Spleen (tissue), 11 donors: ENCODE data around the gene FAM3C. TPM values are rescaled to one million over a fixed set of nuclear protein-coding genes. Genes with fewer than 3 reads are reported as not detected.

Experiments used
- DNase-seq: peaks from one replicate; pipeline ENCODE4 v3.0.0-alpha.2; 2020
- H3K27ac ChIP-seq, 8 donors: fragments of 200-600 bp; sonication (generic) in 7 of 8; 1 replicate in 4 of 8; 2 replicates in 4 of 8; pipeline versions ENCODE4 v1.5.0 to v1.8.0; 2016 to 2021; ENCODE audit warnings: inconsistent platforms in 4 of 8, mild to moderate bottlenecking in 4 of 8, moderate library complexity in 1 of 8
- H3K27me3 ChIP-seq, 7 donors: fragments of 200-600 bp; sonication (generic) in 6 of 7; replicated peaks in 1 of 7; 1 replicate in 4 of 7; 2 replicates in 3 of 7; pipeline versions ENCODE4 v1.5.0 to v1.8.0; 2016 to 2021; ENCODE audit warnings: inconsistent platforms in 3 of 7, mild to moderate bottlenecking in 1 of 7
- H3K36me3 ChIP-seq, 6 donors: fragments of 200-600 bp; sonication (generic) in 5 of 6; 1 replicate in 4 of 6; 2 replicates in 2 of 6; pipeline versions ENCODE4 v1.5.0 to v1.8.0; 2016 to 2021; ENCODE audit warnings: inconsistent platforms in 2 of 6
- H3K4me1 ChIP-seq, 6 donors: fragments of 200-600 bp; sonication (generic) in 5 of 6; 1 replicate in 3 of 6; 2 replicates in 3 of 6; pipeline versions ENCODE4 v1.5.0 to v1.8.0; 2016 to 2021; ENCODE audit warnings: inconsistent platforms in 3 of 6
- H3K4me3 ChIP-seq, 8 donors: fragments of 200-600 bp; sonication (generic) in 7 of 8; 1 replicate in 4 of 8; 2 replicates in 4 of 8; pipeline versions ENCODE4 v1.5.0 to v1.8.0; 2016 to 2021; ENCODE audit warnings: inconsistent platforms in 4 of 8, mild to moderate bottlenecking in 4 of 8, moderate library complexity in 2 of 8
- H3K9me3 ChIP-seq, 8 donors: fragments of 200-600 bp; sonication (generic) in 7 of 8; 1 replicate in 4 of 8; 2 replicates in 4 of 8; pipeline versions ENCODE4 v1.5.0 to v1.8.0; 2016 to 2021; ENCODE audit warnings: inconsistent platforms in 4 of 8
- CTCF ChIP-seq, 11 experiments: fragments of 200-600 bp in 7 of 11; fragments of 450-650 bp in 4 of 11; sonication (generic) in 4 of 11; IDR thresholded peaks in 8 of 11; conservative IDR thresholded peaks in 3 of 11; 1 replicate in 7 of 11; 2 replicates in 4 of 11; pipeline versions ENCODE4 v1.4.0 to v1.8.0; 2016 to 2021; ENCODE audit warnings: antibody characterized with exemption in 11 of 11, inconsistent platforms in 4 of 11, mild to moderate bottlenecking in 1 of 11
- POLR2A ChIP-seq, 3 donors: fragments of 450-650 bp; IDR thresholded peaks; one replicate each; pipeline ENCODE4 v1.5.1; 2017; ENCODE audit warnings: antibody characterized with exemption in 3 of 3, mild to moderate bottlenecking in 1 of 3
- POLR2AphosphoS5 ChIP-seq, 3 donors: sonication (generic); formaldehyde crosslinking; IDR thresholded peaks; one replicate each; pipeline ENCODE4 v1.5.1; 2017; ENCODE audit warnings: antibody characterized with exemption in 3 of 3
- WGBS, 5 donors: extraction: QIAGEN DNeasy Blood & Tissue Kit in 3 of 5; methylation state at CpG; one replicate each; pipeline versions ENCODE4 v1.1.5 to v1.1.7; 2013 to 2018; 5-methylcytosine and 5-hydroxymethylcytosine counted together
- intact Hi-C: fragments of 100-400 bp; cut with DNase I; formaldehyde crosslinking; loops from one replicate; pipeline ENCODE4 v1.15.0; 2023; ENCODE audit warnings: low total_unique reads
- polyA plus RNA-seq, 3 donors: library from polyadenylated mRNA; stranded (reverse); fragments of 200-250 nt; gene quantifications; one replicate each; pipeline ENCODE4 v1.2.1, GENCODE V29; 2013
- total RNA-seq, 7 donors: library from RNA; depleted of rRNA in 3 of 7; stranded (reverse); fragments of >200 nt in 3 of 7; fragmentation: NEBNext Ultra II Directional in 4 of 7; extraction: Animal tissue kit (Norgen Biotek cat#: 25700) in 4 of 7; gene quantifications; one replicate each; pipeline versions ENCODE4 v1.1.0 to v1.2.1, GENCODE V29; 2016 to 2021
- donor health status: healthy with polysubstance abuse.
- donor health status: DM: no; HTN: no; CAD: no; lungs with moderate emphysema.
- donor health status: DM: no; HTN: no; CAD: no.
- donor health status: Bipolar disorder and iron deficiency.
- donor health status: healthy.
- donor health status: DM: no; HTN: no; CAD: no.
- donor health status: DM: yes; HTN: yes; CAD: no.

The FAM3C gene
- total and polyA plus RNA-seq, 10 donors: 35.4 to 69.2 (median 54.1) TPM

DNA sequence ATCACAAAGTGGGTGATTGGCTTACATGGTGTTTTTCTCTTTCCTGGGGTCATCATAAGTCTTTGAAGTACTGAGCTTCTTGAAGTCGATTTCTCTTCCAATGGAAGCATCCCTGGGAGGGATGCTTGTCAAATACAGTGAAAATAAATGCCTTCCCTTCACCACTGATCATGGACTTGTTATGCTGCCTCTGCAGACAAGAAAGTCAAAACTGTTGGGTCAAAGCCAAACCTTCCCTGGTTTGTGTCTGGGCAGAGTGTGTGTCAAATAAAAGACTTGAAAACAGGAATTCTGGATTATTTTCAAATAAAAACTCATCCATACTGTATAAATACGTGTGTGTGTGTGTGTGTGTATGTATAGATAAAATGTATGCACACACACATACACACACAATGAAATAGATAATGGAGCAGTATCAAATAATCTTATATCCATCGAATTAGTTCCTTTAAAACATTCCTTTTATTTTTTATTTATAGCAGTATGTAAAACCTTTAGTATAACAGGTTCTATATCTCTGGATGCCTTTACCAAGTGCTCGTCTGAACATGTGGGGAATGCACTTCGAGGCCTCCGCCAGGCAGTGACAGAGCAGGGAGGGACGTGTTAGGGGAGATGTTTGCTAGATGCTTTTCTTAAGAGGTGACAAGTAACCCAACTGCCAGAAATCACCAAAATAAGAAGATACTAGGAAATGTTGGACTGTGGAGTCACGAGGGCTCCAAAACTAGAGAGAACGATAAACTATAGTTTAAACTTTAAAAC is 94.5 kb downstream of the FAM3C start:
- Histone ChIP-seq H3K36me3 (no peaks in the 10 kb centered on the region), H3K4me1 (no peaks in the 10 kb centered on the region), H3K4me3 (no peak overlapping the region), H3K9me3 (no peaks in the 10 kb centered on the region), H3K27ac (peak overlapping the region in 4 of 8 donors; percentile 29 to 68 (median 52)), H3K27me3 (no peaks in the 10 kb centered on the region)
- DNase-seq: no peak
- intact Hi-C loops: no loop called here
- WGBS, 5 donors: 79 to 85% (median 84%) methylated on average over 9 of the region's 9 CpGs
- TF ChIP-seq POLR2AphosphoS5 (IDR thresholded peaks at IDR 0.05): no peak
- no peak for TF ChIP-seq CTCF (IDR thresholded peaks at IDR 0.05 in 8 of 11, conservative IDR thresholded peaks at IDR 0.05 in 3 of 11)
- TF ChIP-seq POLR2A (IDR thresholded peaks at IDR 0.05): no peak

- Histone ChIP-seq H3K36me3 (peaks cover 0 to 7% (median 0%) of the 10 kb centered on the region in 6 donors), H3K4me1 (no peaks in the 10 kb centered on the region), H3K27me3 (no peaks in the 10 kb centered on the region), H3K27ac (no peak overlapping the region), H3K9me3 (no peaks in the 10 kb centered on the region), H3K4me3 (no peak overlapping the region)
- 88 to 95% (median 93%) methylated on average over 2 of the region's 2 CpGs for WGBS, 5 donors
- no peak for DNase-seq
- intact Hi-C loops: no loop called here
- TF ChIP-seq POLR2AphosphoS5 (IDR thresholded peaks at IDR 0.05) (no peak), POLR2A (IDR thresholded peaks at IDR 0.05) (no peak), CTCF (IDR thresholded peaks at IDR 0.05 in 8 of 11, conservative IDR thresholded peaks at IDR 0.05 in 3 of 11) (no peak)
Observed at GRCh38 chr7:121300685-121301420, 95.3 kb downstream of the FAM3C start.

Other genes with a start within 250 kb of the FAM3C start
- 1 to 10 TPM in 3 of 7 donors, under 1 TPM in 4; 0.39 to 3.2 (median 0.95) TPM for gene WNT16, start 67.3 kb downstream of the FAM3C start, total RNA-seq
- 1 to 10 TPM in 1 of 3 donors, under 1 TPM in 2; 0.33 to 1.4 (median 0.96) TPM for gene WNT16, start 67.3 kb downstream of the FAM3C start, polyA plus RNA-seq